ENCODE data around the gene CRISP3. TPM values are rescaled to one million over a fixed set of nuclear protein-coding genes. Genes with fewer than 3 reads are reported as not detected.
"Not testable (repeated sequence)": the region's sequence is repeated elsewhere in the genome, so short reads cannot be mapped to it uniquely, and the experiment has no call there.

CRISP3 gene
- total RNA-seq, 4 donors from 2014 or later, result not detected

- ATAC-seq, result no peak
- no peak for DNase-seq
- Histone ChIP-seq H3K9me3 (no peaks in the 10 kb centered on the region), H3K4me1 (no peaks in the 10 kb centered on the region), H3K27me3 (no peaks in the 10 kb centered on the region), H3K36me3 (no peaks in the 10 kb centered on the region), H3K4me3 (no peak overlapping the region), H3K27ac (no peak overlapping the region)
- intact Hi-C loops (cut with DNase I; ENCODE audit: low total_unique reads), result no loop called here
- in situ Hi-C loops (cut with MboI; ENCODE audit: low sequenced_read_pairs in 4 of 4), result no loop called here
- no peak for TF ChIP-seq POLR2A (IDR thresholded peaks at IDR 0.05)
- no peak for TF ChIP-seq CTCF (IDR thresholded peaks at IDR 0.05 in 4 of 5, conservative IDR thresholded peaks at IDR 0.05 in 1 of 5)
These were observed 11.4 kb downstream of the CRISP3 start for GRCh38 chr6:49732781-49733180.

DNA sequence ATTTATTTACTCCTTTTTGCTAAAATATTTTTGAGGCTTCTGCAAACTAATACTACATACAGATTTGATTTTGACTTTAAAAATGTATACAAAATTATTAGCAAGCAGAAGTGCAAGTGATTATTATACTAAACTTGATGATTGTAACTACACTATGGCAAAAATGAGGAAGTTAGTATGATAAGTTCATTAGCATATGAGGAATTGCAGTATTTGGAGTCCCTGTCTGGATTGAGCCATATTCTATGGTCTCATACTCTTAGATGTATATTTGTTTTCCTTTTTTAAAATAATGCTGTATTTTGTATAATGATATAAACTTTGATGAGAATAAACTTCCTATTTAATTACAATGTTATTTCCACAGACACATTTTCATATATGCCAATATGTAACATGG, 13.9 kb downstream of the CRISP3 start:
- H3K27me3 ChIP-seq, result no peaks in the 10 kb centered on the region
- no peak overlapping the region for H3K4me3 ChIP-seq
- ATAC-seq, result no peak
- TF ChIP-seq POLR2A (IDR thresholded peaks at IDR 0.05) (no peak), CTCF (IDR thresholded peaks at IDR 0.05 in 4 of 5, conservative IDR thresholded peaks at IDR 0.05 in 1 of 5) (no peak)
- no peaks in the 10 kb centered on the region for H3K4me1 ChIP-seq
- DNase-seq, result no peak
- in situ Hi-C loops (cut with MboI; ENCODE audit: low sequenced_read_pairs in 4 of 4) (no loop called here), intact Hi-C loops (cut with DNase I; ENCODE audit: low total_unique reads) (no loop called here)
- no peak overlapping the region for H3K27ac ChIP-seq
- H3K36me3 ChIP-seq, result no peaks in the 10 kb centered on the region
- H3K9me3 ChIP-seq, result no peaks in the 10 kb centered on the region

DNA sequence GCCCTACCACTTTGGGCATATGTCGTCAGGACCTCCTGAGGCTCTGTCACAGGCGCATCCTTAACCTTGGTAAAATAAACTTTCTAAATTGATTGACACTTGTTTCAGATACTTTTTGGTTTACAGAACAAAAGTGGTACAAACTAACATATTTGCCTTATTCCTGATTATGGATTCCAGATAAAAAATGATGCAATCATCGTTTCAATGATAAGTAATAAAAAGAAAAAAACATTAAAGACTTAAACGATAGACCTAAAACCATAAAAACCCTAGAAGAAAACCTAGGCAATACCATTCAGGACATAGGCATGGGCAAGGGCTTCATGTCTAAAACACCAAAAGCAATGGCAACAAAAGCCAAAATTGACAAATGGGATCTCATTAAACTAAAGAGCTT, 20.3 kb downstream of the CRISP3 start:
- H3K27me3 ChIP-seq; DNase-seq; H3K27ac ChIP-seq; H3K9me3 ChIP-seq; H3K36me3 ChIP-seq; intact Hi-C loops (cut with DNase I; ENCODE audit: low total_unique reads); in situ Hi-C loops (cut with MboI; ENCODE audit: low sequenced_read_pairs in 4 of 4); ATAC-seq; H3K4me1 ChIP-seq; H3K4me3 ChIP-seq: not testable (repeated sequence)

DNA sequence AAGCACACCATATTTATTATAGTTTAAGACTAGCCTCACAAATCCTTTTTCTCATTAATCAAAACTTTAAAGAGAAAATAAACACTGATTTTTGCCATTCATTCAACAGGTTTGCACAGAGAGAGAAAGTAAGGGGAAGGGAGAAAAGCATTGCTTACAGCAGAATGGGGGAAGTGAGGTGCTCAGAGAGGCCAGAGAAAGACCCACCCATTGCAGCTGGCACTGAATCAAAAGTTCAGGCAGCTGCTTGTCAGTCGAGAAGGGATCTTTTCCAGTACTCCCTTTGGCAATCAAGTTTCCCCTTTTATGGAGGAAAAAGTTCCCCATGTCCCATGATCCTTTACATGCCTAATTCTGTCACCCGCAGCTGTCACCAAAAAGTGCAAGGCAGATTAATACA, 22.9 kb downstream of the CRISP3 start:
- H3K4me1 ChIP-seq, result no peaks in the 10 kb centered on the region
- DNase-seq (no peak), ATAC-seq (no peak)
- no peaks in the 10 kb centered on the region for H3K9me3 ChIP-seq
- TF ChIP-seq POLR2A (IDR thresholded peaks at IDR 0.05), result no peak
- no peak for TF ChIP-seq CTCF (IDR thresholded peaks at IDR 0.05 in 4 of 5, conservative IDR thresholded peaks at IDR 0.05 in 1 of 5)
- no peaks in the 10 kb centered on the region for H3K36me3 ChIP-seq
- no peak overlapping the region for H3K27ac ChIP-seq
- intact Hi-C loops (cut with DNase I; ENCODE audit: low total_unique reads) (no loop called here), in situ Hi-C loops (cut with MboI; ENCODE audit: low sequenced_read_pairs in 4 of 4) (no loop called here)
- no peak overlapping the region for H3K4me3 ChIP-seq
- no peaks in the 10 kb centered on the region for H3K27me3 ChIP-seq

DNA sequence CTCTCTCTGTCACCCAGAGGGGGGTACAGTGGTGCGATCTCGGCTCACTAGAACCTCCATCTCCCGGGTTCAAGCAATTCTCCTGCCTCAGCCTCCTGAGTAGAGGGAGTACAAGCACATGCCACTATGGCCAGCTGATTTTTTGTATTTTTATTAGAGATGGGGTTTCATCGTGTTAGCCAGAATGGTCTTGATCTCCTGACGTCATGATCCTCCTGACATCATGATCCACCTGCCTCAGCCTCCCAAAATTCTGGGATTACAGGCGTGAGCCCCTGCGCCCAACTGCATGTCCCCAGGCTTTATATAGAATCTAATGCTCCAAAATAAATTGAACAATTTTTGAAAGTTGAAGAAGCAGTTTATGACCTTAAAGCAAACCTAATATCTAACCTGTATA, 23.8 kb downstream of the CRISP3 start:
- DNase-seq, result no peak
- no peaks in the 10 kb centered on the region for H3K9me3 ChIP-seq
- no peak overlapping the region for H3K27ac ChIP-seq
- H3K4me3 ChIP-seq, result no peak overlapping the region
- no peak for ATAC-seq
- TF ChIP-seq POLR2A (IDR thresholded peaks at IDR 0.05) (no peak), CTCF (IDR thresholded peaks at IDR 0.05 in 4 of 5, conservative IDR thresholded peaks at IDR 0.05 in 1 of 5) (no peak)
- intact Hi-C loops (cut with DNase I; ENCODE audit: low total_unique reads), result no loop called here
- H3K36me3 ChIP-seq, result no peaks in the 10 kb centered on the region
- in situ Hi-C loops (cut with MboI; ENCODE audit: low sequenced_read_pairs in 4 of 4), result no loop called here
- no peaks in the 10 kb centered on the region for H3K27me3 ChIP-seq
- no peaks in the 10 kb centered on the region for H3K4me1 ChIP-seq
